ENCODE results near the gene AKT2. TPM values are rescaled to one million over a fixed set of nuclear protein-coding genes. Genes with fewer than 3 reads are reported as not detected.

Gene AKT2
- total RNA-seq, 1 experiment from 2014 or later = 2,376 TPM

DNA sequence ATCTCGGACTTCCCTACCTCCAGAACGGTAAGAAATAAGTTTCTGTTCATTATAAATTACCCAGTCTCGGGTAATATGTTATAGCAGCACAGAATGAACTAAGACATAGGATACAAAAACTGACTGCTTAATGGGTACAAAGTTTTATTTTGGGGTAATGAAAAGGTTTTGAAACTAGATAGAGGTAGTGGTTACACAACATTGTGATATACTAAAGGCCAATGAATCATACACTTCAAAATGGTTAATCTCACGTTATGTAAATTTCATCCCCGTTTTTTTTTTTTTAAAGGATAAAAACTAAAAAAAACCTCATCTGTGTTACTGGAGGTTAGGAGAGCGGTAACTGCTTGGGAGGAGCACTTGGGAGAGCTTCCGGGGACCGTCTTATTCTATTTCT lies 23.5 kb downstream of the AKT2 start:
- Histone ChIP-seq H3K36me3 (ENCODE audit: control insufficient read depth, insufficient read depth, low read length) (peaks cover 9% of the 10 kb centered on the region; the same call in 1 of the 2 replicates), H3K4me1 (ENCODE audit: control insufficient read depth, insufficient read depth, low read length) (peaks cover 7% of the 10 kb centered on the region), H3K4me3 (ENCODE audit: low read depth in 2 of 2, low read length in 2 of 2) (no peak overlapping the region), H3K27me3 (ENCODE audit: control insufficient read depth, insufficient read depth, low read length) (no peaks in the 10 kb centered on the region), H3K27ac (ENCODE audit: low read length) (no peak overlapping the region), H3K9me3 (ENCODE audit: control insufficient read depth, insufficient read depth, low read depth, low read length) (no peaks in the 10 kb centered on the region)
- TF ChIP-seq SIN3A (IDR thresholded peaks at IDR 0.05; ENCODE audit: borderline replicate concordance, insufficient read depth, low read depth, low read length) = no peak
- no peak for TF ChIP-seq TCF7L2 (IDR thresholded peaks at IDR 0.05; ENCODE audit: low read depth, low read length)
- no peak for TF ChIP-seq POLR2AphosphoS5 (IDR thresholded peaks at IDR 0.05; ENCODE audit: low read depth, low read length)
- TF ChIP-seq, protein P1, sequence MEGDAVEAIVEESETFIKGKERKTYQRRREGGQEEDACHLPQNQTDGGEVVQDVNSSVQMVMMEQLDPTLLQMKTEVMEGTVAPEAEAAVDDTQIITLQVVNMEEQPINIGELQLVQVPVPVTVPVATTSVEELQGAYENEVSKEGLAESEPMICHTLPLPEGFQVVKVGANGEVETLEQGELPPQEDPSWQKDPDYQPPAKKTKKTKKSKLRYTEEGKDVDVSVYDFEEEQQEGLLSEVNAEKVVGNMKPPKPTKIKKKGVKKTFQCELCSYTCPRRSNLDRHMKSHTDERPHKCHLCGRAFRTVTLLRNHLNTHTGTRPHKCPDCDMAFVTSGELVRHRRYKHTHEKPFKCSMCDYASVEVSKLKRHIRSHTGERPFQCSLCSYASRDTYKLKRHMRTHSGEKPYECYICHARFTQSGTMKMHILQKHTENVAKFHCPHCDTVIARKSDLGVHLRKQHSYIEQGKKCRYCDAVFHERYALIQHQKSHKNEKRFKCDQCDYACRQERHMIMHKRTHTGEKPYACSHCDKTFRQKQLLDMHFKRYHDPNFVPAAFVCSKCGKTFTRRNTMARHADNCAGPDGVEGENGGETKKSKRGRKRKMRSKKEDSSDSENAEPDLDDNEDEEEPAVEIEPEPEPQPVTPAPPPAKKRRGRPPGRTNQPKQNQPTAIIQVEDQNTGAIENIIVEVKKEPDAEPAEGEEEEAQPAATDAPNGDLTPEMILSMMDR (IDR thresholded peaks at IDR 0.05) = no peak
- TF ChIP-seq, protein P2, sequence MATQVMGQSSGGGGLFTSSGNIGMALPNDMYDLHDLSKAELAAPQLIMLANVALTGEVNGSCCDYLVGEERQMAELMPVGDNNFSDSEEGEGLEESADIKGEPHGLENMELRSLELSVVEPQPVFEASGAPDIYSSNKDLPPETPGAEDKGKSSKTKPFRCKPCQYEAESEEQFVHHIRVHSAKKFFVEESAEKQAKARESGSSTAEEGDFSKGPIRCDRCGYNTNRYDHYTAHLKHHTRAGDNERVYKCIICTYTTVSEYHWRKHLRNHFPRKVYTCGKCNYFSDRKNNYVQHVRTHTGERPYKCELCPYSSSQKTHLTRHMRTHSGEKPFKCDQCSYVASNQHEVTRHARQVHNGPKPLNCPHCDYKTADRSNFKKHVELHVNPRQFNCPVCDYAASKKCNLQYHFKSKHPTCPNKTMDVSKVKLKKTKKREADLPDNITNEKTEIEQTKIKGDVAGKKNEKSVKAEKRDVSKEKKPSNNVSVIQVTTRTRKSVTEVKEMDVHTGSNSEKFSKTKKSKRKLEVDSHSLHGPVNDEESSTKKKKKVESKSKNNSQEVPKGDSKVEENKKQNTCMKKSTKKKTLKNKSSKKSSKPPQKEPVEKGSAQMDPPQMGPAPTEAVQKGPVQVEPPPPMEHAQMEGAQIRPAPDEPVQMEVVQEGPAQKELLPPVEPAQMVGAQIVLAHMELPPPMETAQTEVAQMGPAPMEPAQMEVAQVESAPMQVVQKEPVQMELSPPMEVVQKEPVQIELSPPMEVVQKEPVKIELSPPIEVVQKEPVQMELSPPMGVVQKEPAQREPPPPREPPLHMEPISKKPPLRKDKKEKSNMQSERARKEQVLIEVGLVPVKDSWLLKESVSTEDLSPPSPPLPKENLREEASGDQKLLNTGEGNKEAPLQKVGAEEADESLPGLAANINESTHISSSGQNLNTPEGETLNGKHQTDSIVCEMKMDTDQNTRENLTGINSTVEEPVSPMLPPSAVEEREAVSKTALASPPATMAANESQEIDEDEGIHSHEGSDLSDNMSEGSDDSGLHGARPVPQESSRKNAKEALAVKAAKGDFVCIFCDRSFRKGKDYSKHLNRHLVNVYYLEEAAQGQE (IDR thresholded peaks at IDR 0.05; ENCODE audit: insufficient read depth in 1 of 2, low read depth in 2 of 2, low read length in 1 of 2) = no peak
- in situ Hi-C loops (cut with HindIII; ENCODE audit: low pct_unique_long_range_greater_than_20kb, low sequenced_read_pairs) (loop anchor here (5.0 kb wide), 3 partner anchors 41 to 81 kb away; partner anchors contain the start of gene TTC9B), intact Hi-C loops (cut with micrococcal nuclease; ENCODE audit: unreplicated experiment) (no loop called here)
- TSS peak; percentile 14 for BruUV-seq (replicated peaks)
- DNase-seq (ENCODE audit: low read depth, low spot score) = no peak
- no peak for ATAC-seq
- CTCF ChIA-PET = interaction anchor here (0.5 to 2.3 kb wide), 3 partner anchors 22 to 127 kb away, joined by 5 to 18 read pairs (median 7); no protein-coding TSS in a partner anchor
- POLR2A ChIA-PET = interaction anchor here (0.6 to 1.2 kb wide), 5 partner anchors 21 to 1519 kb away, joined by 3 to 19 read pairs (median 4); no protein-coding TSS in a partner anchor

- in situ Hi-C loops (cut with HindIII; ENCODE audit: low pct_unique_long_range_greater_than_20kb, low sequenced_read_pairs) = no loop called here
Observed at GRCh38 chr19:40257096-40257517, 28.0 kb downstream of the AKT2 start.

More at GRCh38 chr19:40257096-40257517, 28.0 kb downstream of the AKT2 start:
- DNase-seq (ENCODE audit: low read depth, low spot score) = no peak
- ATAC-seq = peak; percentile 51
- Histone ChIP-seq H3K27me3 (ENCODE audit: control insufficient read depth, insufficient read depth, low read length) (no peaks in the 10 kb centered on the region), H3K4me3 (ENCODE audit: low read depth in 2 of 2, low read length in 2 of 2) (no peak overlapping the region), H3K27ac (ENCODE audit: low read length) (no peak overlapping the region), H3K36me3 (ENCODE audit: control insufficient read depth, insufficient read depth, low read length) (peaks cover 44% of the 10 kb centered on the region), H3K9me3 (ENCODE audit: control insufficient read depth, insufficient read depth, low read depth, low read length) (no peaks in the 10 kb centered on the region), H3K4me1 (ENCODE audit: control insufficient read depth, insufficient read depth, low read length) (peaks cover 12% of the 10 kb centered on the region)
- CTCF ChIA-PET = interaction anchor here (0.6 to 2.4 kb wide), 7 partner anchors 10 to 817 kb away, joined by 3 to 15 read pairs (median 4); no protein-coding TSS in a partner anchor
- no TSS peak for BruUV-seq (replicated peaks)
- TF ChIP-seq POLR2AphosphoS5 (IDR thresholded peaks at IDR 0.05; ENCODE audit: low read depth, low read length) = no peak
- no peak for TF ChIP-seq TCF7L2 (IDR thresholded peaks at IDR 0.05; ENCODE audit: low read depth, low read length)
- TF ChIP-seq SIN3A (IDR thresholded peaks at IDR 0.05; ENCODE audit: borderline replicate concordance, insufficient read depth, low read depth, low read length) = no peak
- TF ChIP-seq, protein P1 (IDR thresholded peaks at IDR 0.05) = no peak
- TF ChIP-seq, protein P2 (IDR thresholded peaks at IDR 0.05; ENCODE audit: insufficient read depth in 1 of 2, low read depth in 2 of 2, low read length in 1 of 2) = no peak
- intact Hi-C loops (cut with micrococcal nuclease; ENCODE audit: unreplicated experiment) = no loop called here
- POLR2A ChIA-PET = interaction anchor here (0.6 to 1.0 kb wide), 9 partner anchors 19 to 1638 kb away, joined by 3 to 8 read pairs (median 4); no protein-coding TSS in a partner anchor

All from Panc1 (cell line).